Measurements from ENCODE around the gene HOXB7.
A peak's percentile ranks its signal among the peaks of the same experiment; 100 is the strongest.

Gene HOXB7

GRCh38 chr17:48593840-48594537 lies 16.8 kb downstream of the HOXB7 start:
- DNase-seq: peak; percentile 67

- DNase-seq: no peak
These were observed 17.5 kb downstream of the HOXB7 start, which contains the start of gene HOXB5 for GRCh38 chr17:48593126-48593829. Gene HOXB5, minus strand, starts transcription at chr17:48593779. Its CDS starts 97 bp downstream, at chr17:48593682.

- no peak for DNase-seq
These were observed 18.2 kb downstream of the HOXB7 start for GRCh38 chr17:48592577-48592976.

GRCh38 chr17:48592057-48592514 lies 18.7 kb downstream of the HOXB7 start:
- DNase-seq: no peak

GRCh38 chr17:48591255-48592056 lies 19.4 kb downstream of the HOXB7 start:
- DNase-seq: no peak

- DNase-seq: no peak
These were observed 20.1 kb downstream of the HOXB7 start for GRCh38 chr17:48590607-48591161.

GRCh38 chr17:48589831-48590606 lies 20.8 kb downstream of the HOXB7 start, which contains the start of gene HOXB3:
Gene HOXB3, minus strand, starts transcription at chr17:48590241. Its CDS starts 37,767 bp downstream, at chr17:48552474.
- no peak for DNase-seq

- no peak for DNase-seq
These were observed 21.6 kb downstream of the HOXB7 start for GRCh38 chr17:48589060-48589830.

GRCh38 chr17:48588528-48588927 lies 22.3 kb downstream of the HOXB7 start:
- no peak for DNase-seq

GRCh38 chr17:48588074-48588415 lies 22.8 kb downstream of the HOXB7 start:
- no peak for DNase-seq

GRCh38 chr17:48587276-48588073 lies 23.3 kb downstream of the HOXB7 start:
- DNase-seq: no peak

GRCh38 chr17:48586355-48587258 lies 24.2 kb downstream of the HOXB7 start:
- DNase-seq: no peak

GRCh38 chr17:48584223-48584741 lies 26.5 kb downstream of the HOXB7 start:
- DNase-seq: no peak

GRCh38 chr17:48583708-48584222 lies 27.1 kb downstream of the HOXB7 start:
- no peak for DNase-seq

- no peak for DNase-seq
These were observed 28.1 kb downstream of the HOXB7 start for GRCh38 chr17:48582750-48583069.

- no peak for DNase-seq
These were observed 30.9 kb downstream of the HOXB7 start for GRCh38 chr17:48579760-48580554.

GRCh38 chr17:48579471-48579759 lies 31.4 kb downstream of the HOXB7 start:
- no peak for DNase-seq

Measured in inflammatory macrophage treated with lipopolysaccharide for 4 hours (primary cell).